GM19397 (cell line): ENCODE results near the gene PAX8.
"Not testable (repeated sequence)": the region's sequence is repeated elsewhere in the genome, so short reads cannot be mapped to it uniquely, and the experiment has no call there.

Source experiments
- ATAC-seq: cut with Tn5 transposase; IDR thresholded peaks from one replicate; pipeline ENCODE4 v1.9.1; 2021; ENCODE audit warnings: mild to moderate bottlenecking, moderate library complexity; ENCODE audit not compliant: unreplicated experiment

PAX8 gene

DNA sequence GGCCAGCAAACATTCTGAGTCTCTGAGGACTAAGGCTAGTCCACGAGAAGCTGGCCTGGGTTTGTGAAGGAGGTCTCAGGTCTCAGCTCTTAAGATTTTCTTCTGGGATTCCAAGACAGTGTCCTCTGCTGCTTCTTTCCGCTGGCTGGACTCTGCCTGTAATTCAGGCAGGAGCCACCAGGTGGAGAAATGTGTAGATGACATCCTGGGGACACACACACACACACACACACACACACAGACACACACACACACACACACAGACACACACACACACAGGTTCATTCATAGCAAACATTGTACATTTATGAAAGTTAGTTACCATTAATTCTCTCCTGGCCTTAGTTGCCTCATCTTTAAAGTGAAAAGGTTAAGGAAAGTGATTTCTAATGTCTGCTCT lies 18.9 kb upstream of the PAX8 start:
- not testable (repeated sequence) for ATAC-seq

DNA sequence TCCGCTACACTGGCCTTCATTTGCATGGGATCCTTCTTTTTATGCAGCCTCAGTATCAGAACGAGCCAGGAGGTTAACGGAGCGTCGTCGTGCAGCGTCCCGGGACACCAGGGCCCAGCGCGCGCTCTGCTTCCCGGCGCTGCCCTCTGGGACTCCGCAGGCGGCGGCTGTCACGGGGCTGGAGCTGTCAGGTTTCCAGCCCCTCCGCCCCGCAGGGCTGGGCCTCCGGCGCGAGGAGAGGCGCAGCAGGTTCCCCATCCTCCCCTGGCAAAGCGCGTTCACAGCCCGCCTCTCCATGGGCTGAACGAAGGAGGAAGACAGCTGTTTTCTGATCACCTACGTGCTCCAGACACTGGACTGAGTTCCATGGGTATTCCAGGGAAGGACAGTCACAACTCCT lies 12.5 kb upstream of the PAX8 start:
- ATAC-seq = no peak

- not testable (repeated sequence) for ATAC-seq
These were observed 10.0 kb upstream of the PAX8 start for GRCh38 chr2:113288674-113289149.

DNA sequence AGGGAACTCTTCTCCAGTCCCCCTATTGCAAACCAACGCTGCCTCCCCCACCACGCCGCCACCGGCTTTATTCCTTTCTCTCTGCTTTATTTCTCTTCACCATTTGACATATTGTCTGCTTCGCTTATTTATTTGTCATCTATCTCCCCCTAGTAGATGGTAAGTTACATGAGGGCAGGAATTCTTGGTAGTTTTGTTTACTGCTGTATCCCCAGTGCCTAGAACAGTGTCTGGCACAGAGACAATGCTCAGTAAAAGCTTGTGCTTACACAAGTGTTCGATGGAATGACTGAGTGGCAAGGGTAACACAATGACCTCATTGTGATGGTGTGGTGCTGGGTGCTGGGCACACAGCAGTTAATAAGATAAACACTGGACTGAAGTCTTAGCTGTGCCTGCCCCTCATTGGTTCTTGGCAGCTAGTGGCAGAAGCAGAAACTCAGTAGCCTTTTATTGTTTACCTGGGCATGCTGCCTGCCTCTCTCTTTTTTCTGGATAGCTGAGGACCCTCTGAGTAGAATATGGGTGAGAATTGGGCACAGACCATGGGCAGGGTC lies 9.5 kb upstream of the PAX8 start:
- not testable (repeated sequence) for ATAC-seq

- ATAC-seq = no peak
These were observed 7.1 kb upstream of the PAX8 start for GRCh38 chr2:113285816-113286215.

DNA sequence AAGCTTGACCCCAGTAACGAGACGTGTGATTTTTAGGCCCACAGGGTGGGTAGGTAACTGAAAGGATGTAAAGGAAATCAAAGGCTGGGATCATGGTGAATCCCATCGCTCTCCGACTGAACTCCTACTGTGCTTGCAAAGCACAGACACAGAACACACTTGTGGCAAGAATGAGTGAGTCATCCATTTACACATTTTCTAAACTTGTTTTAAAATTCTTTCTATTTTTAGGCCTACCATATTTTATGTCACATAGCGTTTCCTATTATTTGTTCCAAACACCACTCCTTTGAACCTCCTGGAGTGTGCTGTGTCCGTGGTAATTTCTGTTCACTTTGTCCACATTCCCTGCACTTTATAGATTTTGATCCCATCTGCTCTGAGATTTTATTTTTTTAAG lies 6.3 kb upstream of the PAX8 start:
- not testable (repeated sequence) for ATAC-seq

DNA sequence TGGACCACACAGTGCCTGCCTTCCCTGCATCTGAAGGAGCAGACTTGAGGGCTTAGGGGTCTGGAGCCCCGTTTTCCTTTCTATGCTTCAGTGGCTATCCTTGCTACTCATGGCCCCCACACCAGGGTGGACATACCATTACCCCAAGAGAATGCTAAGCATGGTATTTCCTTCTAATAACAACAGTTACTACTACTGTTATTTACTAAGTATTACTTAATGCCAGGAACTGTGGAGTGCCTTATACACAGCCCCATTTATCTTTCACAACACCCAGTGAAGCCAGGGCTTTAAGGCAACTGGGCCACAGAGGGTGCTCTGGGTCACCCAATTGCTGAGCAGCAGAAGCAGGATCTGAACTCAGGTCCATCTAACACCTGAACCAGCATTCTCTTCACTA lies 5.8 kb upstream of the PAX8 start:
- ATAC-seq = no peak

DNA sequence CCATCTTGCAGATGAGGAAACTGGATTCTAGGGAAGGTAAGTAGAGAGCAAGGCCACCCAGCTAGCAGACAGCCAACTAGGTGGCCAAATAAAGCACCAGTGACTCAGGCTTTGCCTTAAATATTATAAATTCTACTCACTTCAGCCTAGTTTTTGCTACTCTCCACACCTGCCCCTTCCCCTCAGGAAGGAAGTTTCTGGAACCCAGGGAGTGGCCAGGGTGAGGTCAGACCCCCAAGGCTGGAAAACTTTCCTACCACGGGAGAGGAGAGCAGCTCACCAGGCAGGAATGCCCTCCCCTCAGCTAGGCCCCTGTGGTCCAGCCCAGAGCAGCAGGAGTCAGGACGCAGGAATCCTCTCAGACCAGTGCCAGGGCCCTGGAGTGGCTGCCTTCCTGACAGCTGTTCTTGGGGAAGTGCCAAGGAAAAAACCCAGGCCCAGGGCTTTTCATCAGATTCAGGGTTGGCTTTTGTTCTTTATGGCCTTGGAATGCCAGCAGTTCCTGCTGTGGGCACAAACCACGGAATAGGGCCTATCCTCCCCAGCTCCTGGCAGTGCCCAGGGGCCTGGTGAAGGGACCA lies 5.1 kb upstream of the PAX8 start:
- ATAC-seq = no peak

- ATAC-seq = no peak
These were observed 4.2 kb upstream of the PAX8 start for GRCh38 chr2:113282747-113283533.

GRCh38 chr2:113281910-113282746 lies 3.4 kb upstream of the PAX8 start:
- ATAC-seq = no peak

DNA sequence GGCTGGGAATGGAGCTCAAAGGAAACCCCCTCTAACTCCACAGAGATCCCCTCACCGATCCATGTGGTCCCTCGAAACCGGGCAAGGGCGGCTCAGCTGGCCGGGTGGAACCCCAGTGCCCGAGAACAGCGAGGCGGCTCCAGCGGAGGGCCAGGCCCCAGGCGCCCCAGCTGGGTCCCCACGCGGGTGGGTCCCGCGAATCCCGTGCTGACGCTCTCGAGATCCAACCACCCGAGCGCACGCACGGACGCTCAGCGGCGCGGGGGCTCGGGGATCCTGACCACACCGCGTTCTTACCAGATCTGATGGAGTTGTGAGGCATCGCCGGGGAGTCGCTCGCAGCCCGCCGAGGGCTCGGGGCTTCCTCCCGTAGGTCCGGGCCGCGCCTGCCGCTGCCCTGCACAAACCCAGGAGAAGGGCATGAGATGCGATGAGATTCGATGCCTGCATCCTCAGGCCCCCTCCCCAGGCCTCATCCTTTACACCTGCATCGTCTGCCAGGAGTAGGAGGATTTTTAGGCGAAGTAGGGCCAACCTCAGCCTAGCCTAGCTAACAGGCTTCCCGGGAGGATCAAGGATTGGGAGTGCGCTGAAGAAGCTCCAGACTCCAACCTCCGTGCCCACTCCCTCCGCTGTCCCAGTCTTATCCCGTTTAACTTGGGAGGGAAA lies 514 bp downstream of the PAX8 start:
- no peak for ATAC-seq

- no peak for ATAC-seq
These were observed 1.1 kb downstream of the PAX8 start for GRCh38 chr2:113277474-113278072.

GRCh38 chr2:113276761-113277425 lies 1.8 kb downstream of the PAX8 start:
- no peak for ATAC-seq

DNA sequence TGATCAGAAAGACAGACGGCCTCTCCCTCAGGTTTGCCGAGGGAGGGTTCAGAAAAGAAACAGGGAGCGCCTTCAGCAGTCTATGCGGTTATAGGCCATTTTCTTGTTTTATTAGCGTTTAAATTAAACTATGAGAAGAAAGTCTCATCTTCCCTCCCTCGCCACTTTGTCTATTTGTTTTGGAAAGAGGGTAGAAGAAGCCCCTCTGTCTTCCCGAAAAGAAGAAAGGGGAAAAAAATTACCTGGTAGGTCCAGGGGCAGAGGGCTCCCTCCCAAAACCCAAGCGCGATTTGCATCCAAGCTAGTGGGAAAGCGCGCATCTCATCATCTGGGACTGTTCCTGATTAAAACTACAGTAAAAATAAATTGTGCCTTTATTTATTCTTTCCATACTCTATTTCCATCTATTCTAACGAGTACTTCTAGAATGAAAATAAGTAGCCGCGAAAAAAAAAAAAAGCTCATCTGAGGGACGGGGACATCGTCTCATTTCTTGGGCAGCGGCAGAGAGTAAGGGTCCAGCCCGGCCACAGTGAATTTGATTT lies 2.4 kb downstream of the PAX8 start:
- ATAC-seq = no peak

DNA sequence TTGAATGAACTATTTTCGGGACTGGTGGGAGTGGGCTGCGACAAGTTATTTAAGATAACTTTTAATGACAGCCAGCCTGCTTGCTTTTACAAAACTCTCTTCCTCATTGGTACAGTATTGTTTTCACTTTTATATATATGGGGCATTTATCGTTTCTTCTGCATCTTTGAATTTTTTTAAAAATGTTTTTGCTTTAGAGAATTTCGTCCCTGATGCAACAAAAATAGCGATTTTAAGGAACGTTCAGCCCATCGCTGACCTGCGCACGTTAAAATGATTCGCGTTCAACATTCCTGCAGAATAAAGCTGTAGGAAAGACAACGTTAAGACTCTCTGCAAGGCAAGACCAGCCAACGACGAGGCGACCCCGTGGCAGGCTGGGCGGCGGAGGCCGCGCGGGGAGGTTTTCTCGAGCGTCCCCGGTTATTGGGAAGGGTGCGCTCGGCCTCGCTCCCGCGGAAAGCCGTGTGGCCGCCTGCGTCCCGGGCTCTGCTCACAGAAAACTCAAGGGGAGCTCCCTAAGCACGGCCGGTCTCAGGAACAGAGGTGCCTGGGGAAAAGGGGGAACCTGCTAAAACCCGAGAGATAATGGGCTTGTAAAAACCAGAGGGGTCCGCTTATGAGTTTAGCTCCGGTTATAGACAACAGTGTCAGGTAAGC lies 3.0 kb downstream of the PAX8 start:
- no peak for ATAC-seq

DNA sequence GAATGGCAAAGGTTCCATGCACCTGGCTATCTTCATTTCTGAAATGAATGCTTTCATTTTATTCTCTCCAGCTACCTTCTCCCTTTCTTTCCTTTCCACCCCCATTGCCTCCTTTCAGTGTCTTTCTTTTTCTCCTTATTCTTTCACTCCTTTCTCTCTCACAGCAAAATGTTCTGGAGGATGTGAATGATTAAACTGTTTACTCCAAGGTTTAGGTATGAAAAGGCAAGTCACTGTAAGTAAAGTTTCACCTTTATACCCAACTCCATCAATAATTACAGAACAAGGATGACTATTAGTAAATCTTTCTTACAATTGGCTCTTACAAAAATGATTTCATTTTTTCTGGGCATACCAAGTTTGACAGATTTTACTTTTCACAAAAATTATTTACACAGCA lies 4.3 kb downstream of the PAX8 start:
- no peak for ATAC-seq

DNA sequence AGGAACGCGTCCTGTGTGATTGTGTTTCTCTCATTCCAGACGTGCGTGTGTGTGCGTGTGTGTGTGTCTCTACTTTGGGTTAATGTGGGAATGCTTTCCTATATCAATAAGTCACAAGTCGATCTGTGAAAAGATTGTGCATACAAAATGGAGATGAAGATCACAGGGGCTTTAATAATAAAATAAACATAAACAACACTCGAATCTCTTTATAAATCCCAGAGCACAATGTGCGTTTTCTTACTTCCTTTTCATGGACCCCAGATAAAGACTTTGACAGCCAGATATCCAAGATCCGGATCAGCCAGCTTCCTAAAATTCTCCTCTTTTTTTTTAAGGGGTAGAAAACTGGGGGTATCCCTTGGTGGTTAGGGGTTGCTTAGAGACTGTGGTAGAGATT lies 4.7 kb downstream of the PAX8 start:
- ATAC-seq = no peak

DNA sequence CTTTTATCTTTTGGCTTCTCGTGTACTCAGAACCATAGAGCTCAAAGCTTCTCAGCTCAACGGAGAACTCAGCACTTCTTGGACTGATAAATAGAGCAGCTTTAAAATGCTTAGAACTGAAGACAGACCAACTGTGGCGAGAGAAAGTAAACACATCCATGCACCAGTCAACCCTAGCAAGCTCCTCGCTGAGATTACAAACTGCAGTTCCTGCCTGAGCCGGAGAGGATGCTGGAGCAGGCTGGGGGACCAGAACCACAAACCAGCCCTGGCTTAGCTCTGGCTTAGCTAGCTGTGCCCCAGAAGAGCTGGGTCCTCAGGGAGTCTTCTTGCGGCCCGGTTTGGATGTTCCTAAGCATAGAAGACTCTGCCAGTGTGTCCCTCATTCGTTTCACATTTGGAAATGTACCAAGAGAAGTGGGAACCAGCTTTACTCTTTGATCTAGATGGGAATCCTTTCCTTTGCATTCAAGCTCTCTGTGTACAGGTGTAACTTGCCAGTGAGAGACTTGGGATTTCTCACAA lies 5.6 kb downstream of the PAX8 start:
- ATAC-seq = peak; percentile 58

DNA sequence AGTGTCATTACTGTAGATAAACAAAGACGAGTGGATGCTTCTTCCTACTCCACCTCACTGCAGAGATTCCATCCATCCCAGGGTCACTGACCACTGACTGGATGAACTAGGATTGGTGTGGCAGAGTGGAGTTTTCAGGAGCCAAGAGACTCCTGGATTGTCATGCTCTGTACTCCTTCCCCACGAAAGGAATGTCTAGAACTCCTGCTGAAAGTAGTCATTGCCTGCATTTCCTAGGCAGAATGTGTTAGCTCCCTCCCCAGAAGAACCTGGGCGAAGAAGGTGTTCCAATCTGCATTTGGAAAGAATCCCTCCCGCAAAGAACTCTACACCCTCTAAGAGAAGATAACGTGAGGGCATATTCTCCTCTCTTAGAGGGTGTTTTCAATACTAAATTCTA lies 6.2 kb downstream of the PAX8 start:
- ATAC-seq = no peak
